SK-N-SH treated with all-trans-retinoic acid at 6 μM for 48 hours (cell line): Measurements from ENCODE around the gene MOXD1.

Experiments
- ATAC-seq: fragments of 200-7000 bp; cut with Tn5 transposase; 3 replicates; pipeline ENCODE4 v1.9.1; 2020; ENCODE audit warnings: mild to moderate bottlenecking, moderate library complexity
- ARNTL ChIP-seq: fragments of 450-650 bp; formaldehyde crosslinking; IDR thresholded peaks from 2 replicates; pipeline ENCODE4 v1.5.0; 2020; ENCODE audit warnings: low read depth, mild to moderate bottlenecking, moderate library complexity, borderline replicate concordance
- BACH2 ChIP-seq: fragments of 250-450 bp; sonication (Bioruptor Pico); IDR thresholded peaks from 2 replicates; pipeline ENCODE4 v1.9.0; 2021; ENCODE audit warnings: mild to moderate bottlenecking, borderline replicate concordance
- CREB5 ChIP-seq: fragments of 250-450 bp; sonication (Bioruptor Pico); IDR thresholded peaks from 2 replicates; pipeline ENCODE4 v1.5.1; 2020; ENCODE audit warnings: low read depth, mild to moderate bottlenecking, moderate library complexity
- CSDC2 ChIP-seq: fragments of 250-450 bp; sonication (Bioruptor Pico); IDR thresholded peaks from 2 replicates; pipeline ENCODE4 v1.5.0; 2020; ENCODE audit warnings: mild to moderate bottlenecking, moderate library complexity
- ESRRG ChIP-seq: fragments of 250-450 bp; sonication (Bioruptor Pico); IDR thresholded peaks from 2 replicates; pipeline ENCODE4 v1.6.1; 2021; ENCODE audit warnings: mild to moderate bottlenecking
- GLIS3 ChIP-seq: fragments of 250-450 bp; sonication (Bioruptor Pico); IDR thresholded peaks from 2 replicates; pipeline ENCODE4 v1.5.0; 2020; ENCODE audit warnings: mild to moderate bottlenecking, moderate library complexity
- ISL1 ChIP-seq: fragments of 250-450 bp; sonication (Bioruptor Pico); IDR thresholded peaks from 2 replicates; pipeline ENCODE4 v2.1.2; 2022; ENCODE audit warnings: mild to moderate bottlenecking, moderate library complexity
- OSR1 ChIP-seq: fragments of 250-450 bp; sonication (Bioruptor Pico); IDR thresholded peaks from 2 replicates; pipeline ENCODE4 v1.8.0; 2022; ENCODE audit warnings: moderate library complexity, mild to moderate bottlenecking, inconsistent platforms
- PATZ1 ChIP-seq: fragments of 250-450 bp; sonication (Bioruptor Pico); IDR thresholded peaks from 2 replicates; pipeline ENCODE4 v1.8.0; 2020; ENCODE audit warnings: mild to moderate bottlenecking, moderate library complexity, borderline replicate concordance
- POU6F1 ChIP-seq: fragments of 250-450 bp; sonication (Bioruptor Pico); IDR thresholded peaks from 2 replicates; pipeline ENCODE4 v1.8.0; 2021; ENCODE audit warnings: low read depth, mild to moderate bottlenecking, moderate library complexity, borderline replicate concordance
- PPARA ChIP-seq: fragments of 250-450 bp; sonication (Bioruptor Pico); IDR thresholded peaks from 2 replicates; pipeline ENCODE4 v1.5.0; 2020; ENCODE audit warnings: mild to moderate bottlenecking, borderline replicate concordance
- RARB ChIP-seq: fragments of 250-450 bp; sonication (Bioruptor Pico); IDR thresholded peaks from 2 replicates; pipeline ENCODE4 v1.8.0; 2021; ENCODE audit warnings: mild to moderate bottlenecking, moderate library complexity
- TCF4 ChIP-seq: fragments of 250-450 bp; sonication (Bioruptor Pico); IDR thresholded peaks from 2 replicates; pipeline ENCODE4 v1.8.0; 2021; ENCODE audit warnings: mild to moderate bottlenecking, moderate library complexity, borderline replicate concordance
- TOX ChIP-seq: fragments of 250-450 bp; sonication (Bioruptor Pico); IDR thresholded peaks from 2 replicates; pipeline ENCODE4 v1.8.0; 2021; ENCODE audit warnings: mild to moderate bottlenecking, moderate library complexity, borderline replicate concordance
- TSHZ2 ChIP-seq: fragments of 250-450 bp; sonication (Bioruptor Pico); IDR thresholded peaks from 2 replicates; pipeline ENCODE4 v1.5.0; 2020; ENCODE audit warnings: mild to moderate bottlenecking, moderate library complexity
- ZC3H10 ChIP-seq: fragments of 250-450 bp; sonication (Bioruptor Pico); IDR thresholded peaks from 2 replicates; pipeline ENCODE4 v1.5.1; 2021; ENCODE audit warnings: mild to moderate bottlenecking, moderate library complexity
- ZFP3 ChIP-seq: fragments of 250-450 bp; sonication (Bioruptor Pico); IDR thresholded peaks from 2 replicates; pipeline ENCODE4 v1.5.0; 2020; ENCODE audit warnings: mild to moderate bottlenecking, moderate library complexity
- ZFP30 ChIP-seq: fragments of 450-650 bp; formaldehyde crosslinking; IDR thresholded peaks from 2 replicates; pipeline ENCODE4 v1.5.0; 2022; ENCODE audit warnings: mild to moderate bottlenecking, moderate library complexity
- ZNF565 ChIP-seq: fragments of 450-650 bp; formaldehyde crosslinking; conservative IDR thresholded peaks from 2 replicates; pipeline ENCODE4 v1.5.0; 2020; ENCODE audit warnings: low read depth, mild to moderate bottlenecking, moderate library complexity
- ZNF70 ChIP-seq: fragments of 450-650 bp; formaldehyde crosslinking; IDR thresholded peaks from 2 replicates; pipeline ENCODE4 v1.5.0; 2020; ENCODE audit warnings: mild to moderate bottlenecking, moderate library complexity
- ZNF8 ChIP-seq: fragments of 450-650 bp; formaldehyde crosslinking; IDR thresholded peaks from 2 replicates; pipeline ENCODE4 v1.5.0; 2020; ENCODE audit warnings: mild to moderate bottlenecking, moderate library complexity

Gene MOXD1

GRCh38 chr6:132399376-132400074 lies 1.8 kb downstream of the MOXD1 start:
- TF ChIP-seq ZFP30 (no peak), RARB (no peak), ZFP3 (CRISPR knock-in tag) (no peak), ISL1 (no peak), ZNF565 (no peak), TSHZ2 (CRISPR knock-in tag) (no peak), ARNTL (CRISPR knock-in tag) (no peak), GLIS3 (CRISPR knock-in tag) (no peak), POU6F1 (CRISPR knock-in tag) (no peak), CREB5 (no peak), CSDC2 (CRISPR knock-in tag) (no peak), ZNF8 (no peak), TCF4 (CRISPR knock-in tag) (no peak), PPARA (CRISPR knock-in tag) (no peak), BACH2 (CRISPR knock-in tag) (no peak), ESRRG (CRISPR knock-in tag) (no peak), TOX (CRISPR knock-in tag) (no peak), ZC3H10 (CRISPR knock-in tag) (no peak)
- ATAC-seq = peak; percentile 6; the same call in 1 of the 3 replicates

GRCh38 chr6:132395015-132395597 lies 6.2 kb downstream of the MOXD1 start:
- no peak for ATAC-seq
- TF ChIP-seq RARB (no peak), OSR1 (no peak), TSHZ2 (CRISPR knock-in tag) (no peak), TCF4 (CRISPR knock-in tag) (no peak), ZFP3 (CRISPR knock-in tag) (no peak), ZNF565 (no peak), ZNF70 (no peak), PATZ1 (no peak), ESRRG (CRISPR knock-in tag) (no peak)
